HepG2 (cell line): ENCODE results near the gene MEF2B. TPM values are rescaled to one million over a fixed set of nuclear protein-coding genes. Genes with fewer than 3 reads are reported as not detected.

Experiments
- HNF4G ChIP-seq, 2 experiments: sonication (generic) in 1 of 2; formaldehyde crosslinking in 1 of 2; IDR thresholded peaks; 2 replicates each; pipeline versions ENCODE4 v1.4.0 to v1.6.1; 2011 to 2020; ENCODE audit warnings: borderline replicate concordance in 2 of 2, low read depth in 2 of 2, mild to moderate bottlenecking in 2 of 2, low read length in 1 of 2, missing genetic modification reagents in 1 of 2, moderate library complexity in 1 of 2
- JARID2 ChIP-seq: sonication (generic); formaldehyde crosslinking; IDR thresholded peaks from 2 replicates; pipeline ENCODE4 v1.8.1; 2023; ENCODE audit warnings: missing genetic modification reagents, inconsistent platforms; ENCODE audit not compliant: insufficient replicate concordance
- MED1 ChIP-seq: sonication (generic); formaldehyde crosslinking; IDR thresholded peaks from 2 replicates; pipeline ENCODE4 v1.4.0; 2020; ENCODE audit warnings: missing genetic modification reagents
- NFATC3 ChIP-seq: sonication (generic); formaldehyde crosslinking; IDR thresholded peaks from 2 replicates; pipeline ENCODE4 v1.5.1; 2020; ENCODE audit warnings: mild to moderate bottlenecking, missing genetic modification reagents
- NR3C1 ChIP-seq: sonication (generic); formaldehyde crosslinking; IDR thresholded peaks from 2 replicates; pipeline ENCODE4 v1.4.0; 2020; ENCODE audit warnings: missing genetic modification reagents
- POLR2G ChIP-seq: fragments of 200-400 bp; formaldehyde crosslinking; IDR thresholded peaks from 2 replicates; pipeline ENCODE4 v1.6.1; 2018; ENCODE audit warnings: mild to moderate bottlenecking, low read depth, low read length, moderate library complexity
- TARDBP ChIP-seq: sonication (generic); formaldehyde crosslinking; IDR thresholded peaks from 2 replicates; pipeline ENCODE4 v1.8.0; 2022; ENCODE audit warnings: mild to moderate bottlenecking, missing genetic modification reagents
- ZNF136 ChIP-seq: sonication (generic); formaldehyde crosslinking; IDR thresholded peaks from 2 replicates; pipeline ENCODE4 v1.8.1; 2022; ENCODE audit warnings: low read depth, mild to moderate bottlenecking, moderate library complexity, missing genetic modification reagents
- ZNF451 ChIP-seq: sonication (generic); formaldehyde crosslinking; IDR thresholded peaks from 2 replicates; pipeline ENCODE4 v1.5.0; 2020; ENCODE audit warnings: mild to moderate bottlenecking, missing genetic modification reagents
- ZNF563 ChIP-seq: sonication (generic); formaldehyde crosslinking; IDR thresholded peaks from 2 replicates; pipeline ENCODE4 v1.8.0; 2022; ENCODE audit warnings: mild to moderate bottlenecking, moderate library complexity, missing genetic modification reagents
- polyA plus RNA-seq, 8 experiments: library from polyadenylated mRNA; depleted of rRNA in 3 of 8; stranded (reverse) in 7 of 8; unstranded in 1 of 8; fragments of >200 nt; fragmentation: Illumina TruSeq in 4 of 8; extraction: Trizol in 4 of 8; gene quantifications; 2 replicates each; pipeline versions ENCODE4 v1.2.1 to v1.2.3, GENCODE V29; 2011 to 2016; ENCODE audit warnings: low read depth in 4 of 8, missing spikeins in 1 of 8, mixed read lengths in 1 of 8; ENCODE audit not compliant: insufficient read depth in 1 of 8
- total RNA-seq, 5 experiments: library from RNA; depleted of rRNA; stranded (reverse); fragments of >200 nt; fragmentation: Illumina TruSeq; extraction: Trizol; gene quantifications; 2 replicates each; pipeline ENCODE4 v1.2.3, GENCODE V29; 2016; ENCODE audit warnings: low read depth in 1 of 5
- TF ChIP-seq, protein P1 (sequence below): sonication (generic); formaldehyde crosslinking; IDR thresholded peaks from 2 replicates; pipeline ENCODE4 v1.4.0; 2020; ENCODE audit warnings: missing genetic modification reagents
- TF ChIP-seq, protein P2 (sequence below): sonication (generic); formaldehyde crosslinking; IDR thresholded peaks from 2 replicates; pipeline ENCODE4 v1.5.1; 2020; ENCODE audit warnings: missing genetic modification reagents, mild to moderate bottlenecking, borderline replicate concordance
- TF ChIP-seq, protein P3 (sequence below): IDR thresholded peaks from 2 replicates; pipeline ENCODE4 v1.6.1; 2016; ENCODE audit warnings: low read depth, borderline replicate concordance
- TF ChIP-seq, protein P4 (sequence below): sonication (generic); formaldehyde crosslinking; conservative IDR thresholded peaks from 2 replicates; pipeline ENCODE4 v1.5.0; 2020; ENCODE audit warnings: missing genetic modification reagents

The MEF2B gene
- total and polyA plus RNA-seq, 2 of the 13 experiments (the other 11 are each of a cell fraction or from before 2014, with no cell fraction given), result 1.2 to 1.7 TPM

- TF ChIP-seq ZNF563 (CRISPR knock-in tag), result peak; percentile 74; the same call in 1 of the 2 replicates
- TF ChIP-seq ZNF136 (CRISPR knock-in tag), result 0 out of 2 replicates have a peak, but pooled peaks have one; percentile 47
- peak; percentile 61; the same call in 1 of the 2 replicates for TF ChIP-seq TARDBP (CRISPR knock-in tag)
- TF ChIP-seq JARID2 (CRISPR knock-in tag), result peak; percentile 48
- TF ChIP-seq, protein P1, sequence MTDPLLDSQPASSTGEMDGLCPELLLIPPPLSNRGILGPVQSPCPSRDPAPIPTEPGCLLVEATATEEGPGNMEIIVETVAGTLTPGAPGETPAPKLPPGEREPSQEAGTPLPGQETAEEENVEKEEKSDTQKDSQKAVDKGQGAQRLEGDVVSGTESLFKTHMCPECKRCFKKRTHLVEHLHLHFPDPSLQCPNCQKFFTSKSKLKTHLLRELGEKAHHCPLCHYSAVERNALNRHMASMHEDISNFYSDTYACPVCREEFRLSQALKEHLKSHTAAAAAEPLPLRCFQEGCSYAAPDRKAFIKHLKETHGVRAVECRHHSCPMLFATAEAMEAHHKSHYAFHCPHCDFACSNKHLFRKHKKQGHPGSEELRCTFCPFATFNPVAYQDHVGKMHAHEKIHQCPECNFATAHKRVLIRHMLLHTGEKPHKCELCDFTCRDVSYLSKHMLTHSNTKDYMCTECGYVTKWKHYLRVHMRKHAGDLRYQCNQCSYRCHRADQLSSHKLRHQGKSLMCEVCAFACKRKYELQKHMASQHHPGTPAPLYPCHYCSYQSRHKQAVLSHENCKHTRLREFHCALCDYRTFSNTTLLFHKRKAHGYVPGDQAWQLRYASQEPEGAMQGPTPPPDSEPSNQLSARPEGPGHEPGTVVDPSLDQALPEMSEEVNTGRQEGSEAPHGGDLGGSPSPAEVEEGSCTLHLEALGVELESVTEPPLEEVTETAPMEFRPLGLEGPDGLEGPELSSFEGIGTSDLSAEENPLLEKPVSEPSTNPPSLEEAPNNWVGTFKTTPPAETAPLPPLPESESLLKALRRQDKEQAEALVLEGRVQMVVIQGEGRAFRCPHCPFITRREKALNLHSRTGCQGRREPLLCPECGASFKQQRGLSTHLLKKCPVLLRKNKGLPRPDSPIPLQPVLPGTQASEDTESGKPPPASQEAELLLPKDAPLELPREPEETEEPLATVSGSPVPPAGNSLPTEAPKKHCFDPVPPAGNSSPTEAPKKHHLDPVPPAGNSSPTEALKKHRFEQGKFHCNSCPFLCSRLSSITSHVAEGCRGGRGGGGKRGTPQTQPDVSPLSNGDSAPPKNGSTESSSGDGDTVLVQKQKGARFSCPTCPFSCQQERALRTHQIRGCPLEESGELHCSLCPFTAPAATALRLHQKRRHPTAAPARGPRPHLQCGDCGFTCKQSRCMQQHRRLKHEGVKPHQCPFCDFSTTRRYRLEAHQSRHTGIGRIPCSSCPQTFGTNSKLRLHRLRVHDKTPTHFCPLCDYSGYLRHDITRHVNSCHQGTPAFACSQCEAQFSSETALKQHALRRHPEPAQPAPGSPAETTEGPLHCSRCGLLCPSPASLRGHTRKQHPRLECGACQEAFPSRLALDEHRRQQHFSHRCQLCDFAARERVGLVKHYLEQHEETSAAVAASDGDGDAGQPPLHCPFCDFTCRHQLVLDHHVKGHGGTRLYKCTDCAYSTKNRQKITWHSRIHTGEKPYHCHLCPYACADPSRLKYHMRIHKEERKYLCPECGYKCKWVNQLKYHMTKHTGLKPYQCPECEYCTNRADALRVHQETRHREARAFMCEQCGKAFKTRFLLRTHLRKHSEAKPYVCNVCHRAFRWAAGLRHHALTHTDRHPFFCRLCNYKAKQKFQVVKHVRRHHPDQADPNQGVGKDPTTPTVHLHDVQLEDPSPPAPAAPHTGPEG, result peak; percentile 2; the same call in 1 of the 2 replicates
- TF ChIP-seq, protein P2, sequence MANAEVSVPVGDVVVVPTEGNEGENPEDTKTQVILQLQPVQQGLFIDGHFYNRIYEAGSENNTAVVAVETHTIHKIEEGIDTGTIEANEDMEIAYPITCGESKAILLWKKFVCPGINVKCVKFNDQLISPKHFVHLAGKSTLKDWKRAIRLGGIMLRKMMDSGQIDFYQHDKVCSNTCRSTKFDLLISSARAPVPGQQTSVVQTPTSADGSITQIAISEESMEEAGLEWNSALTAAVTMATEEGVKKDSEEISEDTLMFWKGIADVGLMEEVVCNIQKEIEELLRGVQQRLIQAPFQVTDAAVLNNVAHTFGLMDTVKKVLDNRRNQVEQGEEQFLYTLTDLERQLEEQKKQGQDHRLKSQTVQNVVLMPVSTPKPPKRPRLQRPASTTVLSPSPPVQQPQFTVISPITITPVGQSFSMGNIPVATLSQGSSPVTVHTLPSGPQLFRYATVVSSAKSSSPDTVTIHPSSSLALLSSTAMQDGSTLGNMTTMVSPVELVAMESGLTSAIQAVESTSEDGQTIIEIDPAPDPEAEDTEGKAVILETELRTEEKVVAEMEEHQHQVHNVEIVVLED, result peak; percentile 65; the same call in 1 of the 2 replicates
- no peak; the same call in 1 of the 2 replicates for TF ChIP-seq MED1 (CRISPR knock-in tag)
- no peak for TF ChIP-seq ZNF451
- TF ChIP-seq NFATC3 (CRISPR knock-in tag), result no peak
- peak; percentile 77 for TF ChIP-seq POLR2G
- TF ChIP-seq, protein P3, sequence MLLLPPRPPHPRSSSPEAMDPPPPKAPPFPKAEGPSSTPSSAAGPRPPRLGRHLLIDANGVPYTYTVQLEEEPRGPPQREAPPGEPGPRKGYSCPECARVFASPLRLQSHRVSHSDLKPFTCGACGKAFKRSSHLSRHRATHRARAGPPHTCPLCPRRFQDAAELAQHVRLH (CRISPR knock-in tag), result peak; percentile 95
- TF ChIP-seq, protein P4, sequence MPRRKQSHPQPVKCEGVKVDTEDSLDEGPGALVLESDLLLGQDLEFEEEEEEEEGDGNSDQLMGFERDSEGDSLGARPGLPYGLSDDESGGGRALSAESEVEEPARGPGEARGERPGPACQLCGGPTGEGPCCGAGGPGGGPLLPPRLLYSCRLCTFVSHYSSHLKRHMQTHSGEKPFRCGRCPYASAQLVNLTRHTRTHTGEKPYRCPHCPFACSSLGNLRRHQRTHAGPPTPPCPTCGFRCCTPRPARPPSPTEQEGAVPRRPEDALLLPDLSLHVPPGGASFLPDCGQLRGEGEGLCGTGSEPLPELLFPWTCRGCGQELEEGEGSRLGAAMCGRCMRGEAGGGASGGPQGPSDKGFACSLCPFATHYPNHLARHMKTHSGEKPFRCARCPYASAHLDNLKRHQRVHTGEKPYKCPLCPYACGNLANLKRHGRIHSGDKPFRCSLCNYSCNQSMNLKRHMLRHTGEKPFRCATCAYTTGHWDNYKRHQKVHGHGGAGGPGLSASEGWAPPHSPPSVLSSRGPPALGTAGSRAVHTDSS (CRISPR knock-in tag), result no peak
- TF ChIP-seq NR3C1 (CRISPR knock-in tag), result no peak
- no peak for TF ChIP-seq HNF4G (IDR thresholded peaks at IDR 0.05; ENCODE audit: borderline replicate concordance, low read depth, low read length)
- no peak for TF ChIP-seq HNF4G (CRISPR knock-in tag; IDR thresholded peaks at IDR 0.05; ENCODE audit: borderline replicate concordance, low read depth)
These were observed 22.2 kb upstream of the MEF2B start, which contains the start of the genes BORCS8 and RFXANK (continued) for GRCh38 chr19:19192078-19192882.
